KMS-11 (cell line): ENCODE data around the gene LRRFIP1.

Experiments
- H2AFZ ChIP-seq: fragments of 200-600 bp; sonication (generic); 2 replicates; pipeline ENCODE4 v1.6.1; 2016; ENCODE audit warnings: antibody characterized with exemption, mixed run types, low read depth
- H3K27ac ChIP-seq: fragments of 200-600 bp; sonication (generic); 2 replicates; pipeline ENCODE4 v1.6.1; 2016; ENCODE audit warnings: mild to moderate bottlenecking, mixed run types
- H3K27me3 ChIP-seq: fragments of 200-600 bp; sonication (generic); 2 replicates; pipeline ENCODE4 v1.6.1; 2017; ENCODE audit warnings: mild to moderate bottlenecking, low read depth, mixed run types, moderate library complexity; ENCODE audit not compliant: insufficient read depth
- H3K36me3 ChIP-seq: fragments of 200-600 bp; sonication (generic); 2 replicates; pipeline ENCODE4 v1.6.1; 2017; ENCODE audit warnings: mild to moderate bottlenecking, mixed run types; ENCODE audit not compliant: insufficient read depth
- H3K4me1 ChIP-seq: fragments of 200-600 bp; sonication (generic); 2 replicates; pipeline ENCODE4 v1.6.1; 2016; ENCODE audit warnings: mild to moderate bottlenecking, low read depth, mixed run types; ENCODE audit not compliant: poor library complexity, severe bottlenecking
- H3K4me2 ChIP-seq: fragments of 200-600 bp; sonication (generic); 2 replicates; pipeline ENCODE4 v1.7.0; 2016; ENCODE audit warnings: mild to moderate bottlenecking, mixed run types
- H3K4me3 ChIP-seq: fragments of 200-600 bp; sonication (generic); IDR thresholded peaks from 2 replicates; pipeline ENCODE4 v1.6.1; 2017; ENCODE audit warnings: low read depth, low read length, mixed read lengths; ENCODE audit not compliant: insufficient read depth
- H3K79me2 ChIP-seq: fragments of 200-600 bp; sonication (generic); 2 replicates; pipeline ENCODE4 v1.6.1; 2016; ENCODE audit warnings: low read depth, mixed run types; ENCODE audit not compliant: insufficient read depth
- H3K9ac ChIP-seq: fragments of 200-600 bp; sonication (generic); 2 replicates; pipeline ENCODE4 v1.6.1; 2016; ENCODE audit warnings: mild to moderate bottlenecking, mixed run types
- H4K20me1 ChIP-seq: fragments of 200-600 bp; sonication (generic); 2 replicates; pipeline ENCODE4 v1.6.1; 2016; ENCODE audit warnings: mild to moderate bottlenecking, mixed run types; ENCODE audit not compliant: insufficient read depth
- CTCF ChIP-seq: fragments of 200-600 bp; sonication (generic); conservative IDR thresholded peaks from 2 replicates; pipeline ENCODE4 v1.6.1; 2017; ENCODE audit warnings: low read depth, mild to moderate bottlenecking, antibody characterized with exemption, low read length, moderate library complexity, mixed read lengths

Gene LRRFIP1

GRCh38 chr2:237642038-237642734, 14.8 kb downstream of the LRRFIP1 start:
- H3K4me2 ChIP-seq: no peak overlapping the region
- no peaks in the 10 kb centered on the region for H4K20me1 ChIP-seq
- no peak overlapping the region for H3K4me3 ChIP-seq
- H3K27me3 ChIP-seq: no peaks in the 10 kb centered on the region
- no peak for TF ChIP-seq CTCF
- no peak overlapping the region for H3K9ac ChIP-seq
- H3K36me3 ChIP-seq: no peaks in the 10 kb centered on the region
- no peaks in the 10 kb centered on the region for H3K4me1 ChIP-seq
- H2AFZ ChIP-seq: no peak overlapping the region
- H3K27ac ChIP-seq: no peak overlapping the region
- no peaks in the 10 kb centered on the region for H3K79me2 ChIP-seq

GRCh38 chr2:237643066-237643465, 15.7 kb downstream of the LRRFIP1 start:
- H3K4me1 ChIP-seq: no peaks in the 10 kb centered on the region
- H3K79me2 ChIP-seq: no peaks in the 10 kb centered on the region
- H3K9ac ChIP-seq: no peak overlapping the region
- no peak overlapping the region for H3K27ac ChIP-seq
- no peak for TF ChIP-seq CTCF
- H4K20me1 ChIP-seq: no peaks in the 10 kb centered on the region
- no peaks in the 10 kb centered on the region for H3K36me3 ChIP-seq
- no peaks in the 10 kb centered on the region for H3K27me3 ChIP-seq
- no peak overlapping the region for H2AFZ ChIP-seq
- H3K4me2 ChIP-seq: no peak overlapping the region
- no peak overlapping the region for H3K4me3 ChIP-seq

- Histone ChIP-seq H3K36me3 (no peaks in the 10 kb centered on the region), H3K4me2 (no peak overlapping the region), H3K4me3 (no peak overlapping the region), H3K27ac (no peak overlapping the region), H3K27me3 (no peaks in the 10 kb centered on the region), H4K20me1 (no peaks in the 10 kb centered on the region), H3K9ac (no peak overlapping the region), H2AFZ (no peak overlapping the region), H3K4me1 (no peaks in the 10 kb centered on the region), H3K79me2 (no peaks in the 10 kb centered on the region)
- no peak for TF ChIP-seq CTCF
Observed at GRCh38 chr2:237643582-237644380, 16.4 kb downstream of the LRRFIP1 start.

GRCh38 chr2:237644381-237644703, 17.0 kb downstream of the LRRFIP1 start:
- Histone ChIP-seq H3K27me3 (no peaks in the 10 kb centered on the region), H3K27ac (no peak overlapping the region), H4K20me1 (no peaks in the 10 kb centered on the region), H3K79me2 (no peaks in the 10 kb centered on the region), H3K4me2 (no peak overlapping the region), H3K36me3 (no peaks in the 10 kb centered on the region), H3K4me3 (no peak overlapping the region), H3K9ac (no peak overlapping the region), H2AFZ (no peak overlapping the region), H3K4me1 (no peaks in the 10 kb centered on the region)
- no peak for TF ChIP-seq CTCF
